Measurements from ENCODE around the gene IL20RB.

- TF ChIP-seq CTCF (IDR thresholded peaks at IDR 0.05) (no peak), POLR2AphosphoS5 (IDR thresholded peaks at IDR 0.05) (no peak)
These were observed 43.0 kb upstream of the IL20RB start for GRCh38 chr3:136914739-136915138.

Data from transverse colon (tissue), 4 donors.